Keratinocyte (primary cell): Measurements from ENCODE around the gene ZCCHC7.

ENCODE experiments used
- CTCF ChIP-seq, 3 experiments: IDR thresholded peaks in 1 of 3; conservative IDR thresholded peaks in 1 of 3; optimal IDR thresholded peaks in 1 of 3; 2 replicates in 2 of 3; 3 replicates in 1 of 3; pipeline versions ENCODE3 to v1.5.1; 2011; ENCODE audit warnings: low read length in 3 of 3, mild to moderate bottlenecking in 3 of 3, moderate library complexity in 2 of 3, control low read depth in 1 of 3, inconsistent platforms in 1 of 3; ENCODE audit not compliant: insufficient read depth in 2 of 3; ENCODE audit errors: extremely low read depth in 1 of 3
- EZH2 ChIP-seq: IDR thresholded peaks from one replicate; pipeline ENCODE4 v1.6.1; 2012; ENCODE audit warnings: inconsistent platforms, mild to moderate bottlenecking, low read length, moderate library complexity

GRCh38 chr9:37339923-37340322, 219.5 kb downstream of the ZCCHC7 start:
- TF ChIP-seq CTCF (optimal IDR thresholded peaks at IDR 0.05 in 1 of 3, IDR thresholded peaks at IDR 0.05 in 1 of 3, conservative IDR thresholded peaks at IDR 0.05 in 1 of 3; ENCODE audit: extremely low read depth in 1 of 3, insufficient read depth in 2 of 3, low read length in 3 of 3) (no peak), EZH2 (no peak)
